ENCODE measurements around the gene DRD3. TPM values are rescaled to one million over a fixed set of nuclear protein-coding genes. Genes with fewer than 3 reads are reported as not detected.

Gene DRD3
- total RNA-seq, 1 donor from 2014 or later, result not detected

DNA sequence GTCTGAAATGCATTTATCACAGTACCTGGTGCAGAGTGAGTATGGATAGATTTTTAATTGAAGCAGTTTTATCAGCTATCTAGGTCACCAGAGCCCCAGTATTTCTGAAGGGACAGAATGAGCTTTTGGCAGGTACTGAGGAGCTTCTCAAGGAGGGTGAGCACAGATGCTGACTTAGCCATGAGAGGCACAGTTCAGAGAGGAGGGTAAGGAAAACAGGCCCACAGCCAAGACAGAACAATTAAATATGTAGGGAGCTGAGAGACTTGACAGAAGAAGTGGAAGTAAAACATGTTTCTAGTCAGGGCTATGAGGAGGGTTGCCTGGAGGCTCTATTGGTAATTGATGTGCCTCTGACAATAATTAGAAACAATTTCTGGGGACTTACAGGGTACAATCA, 38.4 kb upstream of the DRD3 start:
- Mint-ChIP-seq H3K4me3 (peak overlapping the region; percentile 12), H3K4me1 (peaks cover 13% of the 10 kb centered on the region), H3K27ac (no peak overlapping the region), H3K36me3 (ENCODE audit: low read depth) (peaks cover 3% of the 10 kb centered on the region), H3K9me3 (no peaks in the 10 kb centered on the region), H3K27me3 (no peaks in the 10 kb centered on the region)
- no peak for DNase-seq
- intact Hi-C loops (cut with micrococcal nuclease), result no loop called here
- ChIA-PET CTCF (interaction anchor here (1.5 to 4.4 kb wide), 2 partner anchors 74 to 118 kb away, joined by 4 to 30 read pairs; no protein-coding TSS in a partner anchor), POLR2A (interaction anchor here (0.6 to 7.4 kb wide), 6 partner anchors 9 to 232 kb away, joined by 3 to 334 read pairs (median 6); partner anchors contain the start of genes DRD3 and TIGIT)
- ATAC-seq (ENCODE audit: low read depth), result no peak
- TF ChIP-seq CTCF (IDR thresholded peaks at IDR 0.05), result no peak

DNA sequence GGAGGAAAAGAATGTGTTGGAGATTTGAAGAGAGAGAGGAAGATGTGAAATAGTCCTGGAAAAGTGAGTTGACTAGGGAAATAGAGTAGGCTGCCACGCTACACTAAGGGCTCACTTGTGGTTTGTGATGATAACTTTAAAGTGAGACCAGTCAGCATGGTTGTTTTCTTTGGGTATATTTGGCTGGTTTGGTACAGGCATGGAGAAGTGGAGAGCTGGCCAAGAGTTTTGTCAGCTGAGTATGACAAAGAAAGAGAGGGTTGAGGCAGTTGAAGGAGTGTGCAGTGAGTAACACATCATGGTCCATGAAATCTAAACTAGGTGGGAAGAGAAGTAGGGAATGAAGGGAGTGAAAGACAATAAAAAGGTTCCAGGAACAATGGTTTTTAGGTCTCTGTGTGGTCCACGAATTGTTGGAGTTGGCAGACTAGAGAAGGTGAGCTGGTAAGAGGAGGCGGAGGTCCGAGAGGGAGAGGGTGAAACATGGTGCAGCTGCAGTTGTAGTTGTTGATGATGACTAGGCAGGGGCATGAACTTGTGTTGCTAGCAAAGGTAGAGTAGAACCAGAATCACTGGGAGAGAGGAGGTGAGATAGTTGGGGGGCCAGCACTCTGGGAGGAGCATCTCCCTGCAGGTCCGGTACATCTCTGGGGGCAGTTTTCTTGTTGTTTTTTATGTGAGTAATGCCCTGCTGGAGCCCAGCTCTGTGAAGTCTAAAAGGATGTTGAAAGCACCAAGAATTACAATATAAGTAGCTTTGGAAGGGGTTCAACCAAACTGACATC, 37.5 kb upstream of the DRD3 start:
- Mint-ChIP-seq H3K36me3 (ENCODE audit: low read depth) (peaks cover 3% of the 10 kb centered on the region), H3K27me3 (no peaks in the 10 kb centered on the region), H3K9me3 (no peaks in the 10 kb centered on the region), H3K4me3 (no peak overlapping the region), H3K4me1 (peaks cover 22% of the 10 kb centered on the region), H3K27ac (no peak overlapping the region)
- DNase-seq, result no peak
- CTCF ChIA-PET, result interaction anchor here (1.4 to 4.4 kb wide), 3 partner anchors 69 to 119 kb away, joined by 3 to 30 read pairs (median 4); no protein-coding TSS in a partner anchor
- POLR2A ChIA-PET, result interaction anchor here (0.6 to 7.4 kb wide), 6 partner anchors 38 to 233 kb away, joined by 3 to 334 read pairs (median 6); partner anchors contain the start of genes DRD3 and TIGIT
- no peak for ATAC-seq (ENCODE audit: low read depth)
- TF ChIP-seq CTCF (IDR thresholded peaks at IDR 0.05), result no peak
- intact Hi-C loops (cut with micrococcal nuclease), result no loop called here

GRCh38 chr3:114214542-114215341, 35.9 kb upstream of the DRD3 start:
- Mint-ChIP-seq H3K36me3 (ENCODE audit: low read depth) (peaks cover 3% of the 10 kb centered on the region), H3K27ac (no peak overlapping the region), H3K4me3 (no peak overlapping the region), H3K9me3 (no peaks in the 10 kb centered on the region), H3K27me3 (no peaks in the 10 kb centered on the region), H3K4me1 (peaks cover 24% of the 10 kb centered on the region)
- no peak for TF ChIP-seq CTCF (IDR thresholded peaks at IDR 0.05)
- ChIA-PET POLR2A (interaction anchor here (0.7 to 7.4 kb wide), 29 partner anchors 9 to 973 kb away, joined by 3 to 334 read pairs (median 9); partner anchors contain the start of genes ATP6V1A, CCDC191, DRD3 and QTRT2), CTCF (interaction anchor here (1.1 to 3.5 kb wide), 8 partner anchors 60 to 204 kb away, joined by 3 to 66 read pairs (median 8); no protein-coding TSS in a partner anchor)
- DNase-seq (no peak), ATAC-seq (ENCODE audit: low read depth) (peak; percentile 2)
- intact Hi-C loops (cut with micrococcal nuclease), result loop anchor here (1.0 to 5.0 kb wide), 9 partner anchors 9 to 1652 kb away; partner anchors contain the start of genes ATG3, CCDC191, NAA50 and QTRT2

DNA sequence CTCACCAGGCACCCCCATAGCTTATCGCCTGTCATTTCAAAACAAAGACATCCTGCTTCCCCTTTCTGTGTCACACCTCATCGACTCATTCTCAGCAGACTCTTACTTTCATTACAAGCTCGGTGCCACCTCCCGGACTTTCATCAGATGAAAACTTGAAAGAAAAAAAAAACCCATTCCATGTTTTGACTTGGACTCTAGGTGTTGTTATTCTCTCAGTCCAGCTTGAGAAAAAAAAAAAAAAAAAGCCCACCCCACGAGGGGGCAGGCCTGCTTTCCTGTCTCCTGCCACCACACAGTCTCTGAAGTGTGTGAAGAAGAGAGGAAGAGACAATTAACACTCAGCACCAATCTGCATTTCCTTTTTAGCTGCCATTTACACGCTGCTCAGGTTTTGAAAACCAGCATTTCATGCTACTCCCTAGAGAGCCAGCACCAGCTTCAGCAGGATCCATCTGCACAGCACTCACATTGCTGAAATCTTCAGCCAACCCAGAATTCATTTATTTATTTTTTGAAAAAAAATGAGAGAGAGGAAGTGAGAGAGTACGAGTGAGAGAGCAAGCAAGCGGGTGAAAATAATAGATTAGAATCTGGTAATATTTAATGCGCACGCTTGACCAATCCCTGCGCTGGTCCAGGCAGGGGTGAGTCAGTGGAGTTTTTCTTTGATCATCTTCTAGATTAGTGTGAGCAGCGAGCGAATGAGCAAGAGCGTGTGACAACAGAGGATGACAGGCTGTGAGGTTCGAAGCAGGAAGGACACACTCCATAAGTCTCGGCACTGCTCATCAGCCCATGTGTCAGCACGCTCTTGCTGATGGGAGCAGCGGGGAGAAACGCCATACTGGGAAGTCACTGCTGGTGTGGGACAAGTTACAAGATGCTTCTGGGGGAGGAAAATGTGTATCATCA, 35.0 kb upstream of the DRD3 start:
- Mint-ChIP-seq H3K27ac (no peak overlapping the region), H3K27me3 (no peaks in the 10 kb centered on the region), H3K4me1 (peaks cover 27% of the 10 kb centered on the region), H3K4me3 (no peak overlapping the region), H3K36me3 (ENCODE audit: low read depth) (peaks cover 3% of the 10 kb centered on the region), H3K9me3 (no peaks in the 10 kb centered on the region)
- ATAC-seq (ENCODE audit: low read depth) (peak; percentile 71), DNase-seq (peak; percentile 64)
- TF ChIP-seq CTCF (IDR thresholded peaks at IDR 0.05), result no peak
- ChIA-PET POLR2A (interaction anchor here (0.5 to 7.4 kb wide), 65 partner anchors 9 to 1571 kb away, joined by 3 to 334 read pairs (median 7); partner anchors contain the start of genes ATP6V1A, CCDC191, DRD3 and NAA50), CTCF (interaction anchor here (0.6 to 3.5 kb wide), 20 partner anchors 8 to 234 kb away, joined by 3 to 66 read pairs (median 4); partner anchors contain the start of gene DRD3)
- intact Hi-C loops (cut with micrococcal nuclease), result loop anchor here (1.0 to 5.0 kb wide), 15 partner anchors 9 to 1652 kb away; partner anchors contain the start of genes ATG3, CCDC191, DRD3 and NAA50
